Camera-type eye (tissue), 1 donor: ENCODE data around the gene FDX2. TPM values are rescaled to one million over a fixed set of nuclear protein-coding genes. Genes with fewer than 3 reads are reported as not detected.

ENCODE experiments used
- total RNA-seq: library from RNA; depleted of rRNA; stranded (reverse); fragments of >200 nt; gene quantifications from one replicate; pipeline ENCODE4 v1.2.3, GENCODE V29; 2014

FDX2 gene
- 18.5 TPM for total RNA-seq

DNA sequence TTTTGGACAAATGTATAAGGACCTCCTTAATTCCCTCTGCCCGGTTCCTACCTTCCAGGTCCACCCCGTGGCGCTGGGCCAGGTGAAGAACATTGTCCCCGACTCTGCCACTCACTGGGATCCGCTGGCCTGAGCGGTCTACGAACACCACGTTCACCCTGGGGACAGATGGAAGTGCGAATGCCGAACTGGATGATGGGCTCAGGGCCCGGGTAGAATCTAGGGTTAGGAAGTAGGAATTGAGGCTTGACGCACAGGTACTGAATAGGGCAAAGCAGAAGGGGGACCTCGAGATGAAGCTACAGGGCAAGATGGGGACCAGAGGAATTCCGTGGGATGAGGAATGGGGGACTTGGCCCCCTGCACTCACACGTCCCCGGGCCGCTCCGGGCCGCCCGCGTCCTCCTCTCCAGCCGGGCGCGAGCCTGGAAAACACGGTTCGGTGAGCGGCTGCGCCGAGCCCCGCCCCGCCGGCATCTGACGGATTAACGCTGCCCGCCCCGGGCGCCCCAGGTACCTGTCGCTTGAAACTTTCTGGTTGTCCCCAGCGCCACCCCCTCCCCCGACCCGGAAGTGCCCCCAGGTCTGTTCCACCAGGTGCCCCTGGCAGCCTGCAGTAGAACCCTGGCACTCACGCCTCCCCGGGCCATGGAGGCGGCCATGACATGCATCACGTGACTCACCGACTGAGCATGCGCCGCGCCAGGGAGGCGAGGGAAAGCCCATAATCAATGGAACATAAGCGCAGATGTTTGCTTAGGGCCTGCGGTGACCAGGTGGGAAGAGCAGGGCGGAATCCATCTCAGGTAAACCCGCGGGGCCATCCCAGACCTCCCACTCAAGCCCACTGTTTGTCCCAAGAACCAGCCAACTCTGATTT is at the start of gene FDX2:
TSS of gene FDX2 (minus strand) at position 681 of the 880 bp plus-strand sequence. CDS start at position 662, 19 bp downstream.

DNA sequence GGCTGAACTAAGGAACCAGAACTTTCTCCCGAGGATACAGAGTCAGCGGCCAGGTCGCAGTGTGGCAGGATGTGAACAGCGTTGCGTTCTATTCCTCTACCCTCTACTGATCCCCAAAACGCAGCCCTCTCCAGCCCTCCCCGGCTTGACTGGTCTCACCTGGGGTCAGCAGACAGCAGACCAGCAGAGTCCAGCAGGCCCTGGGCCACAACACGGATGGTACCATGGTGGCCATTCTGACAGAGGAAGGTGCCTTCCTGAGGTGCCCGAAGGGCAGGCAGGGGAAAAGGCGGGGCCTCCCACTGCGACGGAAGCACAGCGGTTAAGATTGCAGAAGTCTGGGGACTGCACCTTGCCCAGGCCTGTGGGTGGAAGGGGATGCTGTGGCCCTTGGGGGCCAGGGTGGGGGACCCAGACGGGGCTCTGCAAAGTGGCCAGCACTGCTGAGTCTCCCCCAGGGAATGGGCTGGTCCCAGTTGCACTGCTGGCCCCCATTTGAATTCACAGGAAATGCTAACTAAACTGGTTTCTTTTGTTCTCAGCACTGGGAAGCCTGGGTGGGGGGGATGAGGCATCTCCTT is 23.7 kb upstream of the FDX2 start, which contains the start of gene ICAM3:
TSS of gene ICAM3 (minus strand) at position 245 of the 581 bp plus-strand sequence. CDS start at position 235, 10 bp downstream.

DNA sequence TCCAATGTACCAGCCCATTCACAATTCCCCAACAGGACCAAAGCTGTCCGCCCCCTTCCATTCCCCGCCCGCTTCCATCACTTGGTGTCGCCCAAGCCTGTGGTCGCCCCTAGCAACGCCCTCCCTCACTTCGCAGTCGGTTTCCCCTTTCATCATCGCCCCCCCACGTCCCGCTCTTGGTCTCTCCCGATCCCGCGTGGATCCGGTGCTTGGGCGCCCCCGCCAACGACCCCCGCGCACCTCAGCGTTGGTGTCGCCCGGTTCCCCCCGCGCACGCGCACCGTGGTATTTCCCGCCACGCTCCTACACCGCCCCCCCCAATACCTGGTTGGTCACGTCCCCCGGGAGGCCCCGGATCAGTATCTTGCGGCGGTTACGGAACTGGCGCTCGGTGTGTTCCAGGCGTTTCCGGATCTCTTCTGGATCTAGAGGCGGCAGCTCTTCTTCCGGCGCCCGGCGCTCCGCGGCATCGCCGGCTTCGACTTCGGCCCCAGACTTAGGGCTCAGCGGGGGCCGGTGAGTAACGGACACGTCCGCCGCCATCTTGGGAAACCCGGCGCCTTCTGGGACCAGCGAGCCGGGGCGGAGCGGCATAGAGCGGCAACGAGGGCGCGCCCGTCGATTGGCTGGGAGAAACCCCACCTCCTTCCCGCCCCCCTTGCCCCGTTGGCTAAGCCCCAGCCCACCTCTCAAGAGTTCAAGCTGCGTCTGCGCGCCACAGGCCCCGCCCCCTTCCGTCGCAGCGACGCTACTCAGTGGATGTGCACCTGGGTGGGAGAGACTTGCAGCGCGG is 17.3 kb upstream of the FDX2 start, which contains the start of gene RAVER1:
TSS of gene RAVER1 (minus strand) at position 565 of the 793 bp plus-strand sequence. CDS start at position 543, 22 bp downstream.

DNA sequence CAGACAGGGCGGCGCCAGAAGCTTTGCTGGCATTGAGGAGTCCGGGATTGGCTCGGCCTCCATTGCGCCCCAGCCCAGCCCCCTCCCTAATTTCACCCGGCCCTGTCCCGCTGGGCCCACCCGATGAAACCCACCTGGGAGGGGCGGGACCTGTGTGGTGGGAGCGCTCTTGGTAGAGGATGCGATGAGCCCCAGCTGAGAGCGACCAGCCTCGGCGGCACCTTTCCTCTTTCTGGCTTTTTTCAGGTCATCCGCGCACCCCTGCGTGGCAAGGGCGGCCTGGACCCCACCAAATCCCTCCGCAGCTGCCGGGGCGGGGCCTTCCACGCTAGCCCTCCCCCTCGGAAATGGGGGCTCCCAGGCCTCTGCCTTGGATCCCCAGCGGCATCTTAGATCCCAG is 6.4 kb downstream of the FDX2 start, which contains the start of gene ZGLP1:
TSS of gene ZGLP1 (minus strand) at position 393 of the 400 bp plus-strand sequence.

DNA sequence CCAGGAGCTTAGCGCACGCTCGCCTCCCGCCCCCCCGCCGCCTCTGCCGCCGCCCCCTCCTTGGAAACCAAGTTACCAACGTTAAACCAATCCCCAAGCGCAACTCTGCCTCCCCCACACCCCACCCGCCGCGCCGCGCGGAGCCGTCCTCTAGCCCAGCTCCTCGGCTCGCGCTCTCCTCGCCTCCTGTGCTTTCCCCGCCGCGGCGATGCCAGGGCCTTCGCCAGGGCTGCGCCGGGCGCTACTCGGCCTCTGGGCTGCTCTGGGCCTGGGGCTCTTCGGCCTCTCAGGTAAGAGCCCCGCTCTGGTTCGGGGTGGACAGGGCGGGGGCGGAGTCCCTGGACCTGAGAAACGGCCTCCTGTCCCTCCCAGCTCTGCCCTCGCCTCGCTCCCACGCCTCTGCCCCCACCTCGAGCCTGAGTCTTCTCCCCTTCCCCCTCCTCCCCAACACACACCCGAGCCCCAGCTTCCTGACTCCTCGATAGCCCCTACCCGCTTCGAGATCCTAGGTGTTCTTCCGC is 25.9 kb downstream of the FDX2 start, which contains the start of gene ICAM5:
TSS of gene ICAM5 (plus strand) at position 117 of the 521 bp plus-strand sequence. CDS start at position 209, 92 bp downstream.

DNA sequence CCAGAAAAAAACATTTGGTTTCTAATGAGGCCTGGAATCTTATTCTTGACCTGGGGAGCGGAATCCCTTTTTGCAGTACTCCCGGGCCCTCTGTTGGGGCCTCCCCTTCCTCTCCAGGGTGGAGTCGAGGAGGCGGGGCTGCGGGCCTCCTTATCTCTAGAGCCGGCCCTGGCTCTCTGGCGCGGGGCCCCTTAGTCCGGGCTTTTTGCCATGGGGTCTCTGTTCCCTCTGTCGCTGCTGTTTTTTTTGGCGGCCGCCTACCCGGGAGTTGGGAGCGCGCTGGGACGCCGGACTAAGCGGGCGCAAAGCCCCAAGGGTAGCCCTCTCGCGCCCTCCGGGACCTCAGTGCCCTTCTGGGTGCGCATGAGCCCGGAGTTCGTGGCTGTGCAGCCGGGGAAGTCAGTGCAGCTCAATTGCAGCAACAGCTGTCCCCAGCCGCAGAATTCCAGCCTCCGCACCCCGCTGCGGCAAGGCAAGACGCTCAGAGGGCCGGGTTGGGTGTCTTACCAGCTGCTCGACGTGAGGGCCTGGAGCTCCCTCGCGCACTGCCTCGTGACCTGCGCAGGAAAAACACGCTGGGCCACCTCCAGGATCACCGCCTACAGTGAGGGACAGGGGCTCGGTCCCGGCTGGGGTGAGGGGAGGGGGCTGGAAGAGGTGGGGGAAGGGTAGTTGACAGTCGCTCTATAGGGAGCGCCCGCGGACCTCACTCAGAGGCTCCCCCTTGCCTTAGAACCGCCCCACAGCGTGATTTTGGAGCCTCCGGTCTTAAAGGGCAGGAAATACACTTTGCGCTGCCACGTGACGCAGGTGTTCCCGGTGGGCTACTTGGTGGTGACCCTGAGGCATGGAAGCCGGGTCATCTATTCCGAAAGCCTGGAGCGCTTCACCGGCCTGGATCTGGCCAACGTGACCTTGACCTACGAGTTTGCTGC is 28.7 kb downstream of the FDX2 start, which contains the start of gene ICAM4:
TSS of gene ICAM4 (plus strand) at position 153 of the 935 bp plus-strand sequence. CDS start at position 211, 58 bp downstream.

DNA sequence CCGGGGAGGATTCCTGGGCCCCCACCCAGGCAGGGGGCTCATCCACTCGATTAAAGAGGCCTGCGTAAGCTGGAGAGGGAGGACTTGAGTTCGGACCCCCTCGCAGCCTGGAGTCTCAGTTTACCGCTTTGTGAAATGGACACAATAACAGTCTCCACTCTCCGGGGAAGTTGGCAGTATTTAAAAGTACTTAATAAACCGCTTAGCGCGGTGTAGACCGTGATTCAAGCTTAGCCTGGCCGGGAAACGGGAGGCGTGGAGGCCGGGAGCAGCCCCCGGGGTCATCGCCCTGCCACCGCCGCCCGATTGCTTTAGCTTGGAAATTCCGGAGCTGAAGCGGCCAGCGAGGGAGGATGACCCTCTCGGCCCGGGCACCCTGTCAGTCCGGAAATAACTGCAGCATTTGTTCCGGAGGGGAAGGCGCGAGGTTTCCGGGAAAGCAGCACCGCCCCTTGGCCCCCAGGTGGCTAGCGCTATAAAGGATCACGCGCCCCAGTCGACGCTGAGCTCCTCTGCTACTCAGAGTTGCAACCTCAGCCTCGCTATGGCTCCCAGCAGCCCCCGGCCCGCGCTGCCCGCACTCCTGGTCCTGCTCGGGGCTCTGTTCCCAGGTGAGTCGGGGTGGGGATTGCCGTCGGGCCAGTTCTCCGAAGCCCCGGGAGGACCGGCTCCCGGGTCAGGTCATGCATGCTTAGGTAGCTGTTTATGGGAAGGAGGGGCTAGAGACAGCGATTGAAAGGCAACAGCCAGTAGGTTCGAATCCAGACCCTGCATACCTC is 45.0 kb downstream of the FDX2 start, which contains the start of gene ICAM1:
TSS of gene ICAM1 (plus strand) at position 505 of the 779 bp plus-strand sequence. CDS start at position 545, 40 bp downstream.

Other genes starting within 250 kb of the FDX2 start
- gene SHFL, start 229.7 kb downstream of the FDX2 start, total RNA-seq: 21.2 TPM
- gene ANGPTL6, start 213.3 kb downstream of the FDX2 start, total RNA-seq: 0.88 TPM
- gene PPAN, start 209.7 kb downstream of the FDX2 start, total RNA-seq: 32.8 TPM
- gene P2RY11, start 204.3 kb downstream of the FDX2 start, total RNA-seq: 7.1 TPM
- 149 TPM for gene EIF3G, start 196.1 kb downstream of the FDX2 start, total RNA-seq
- 69.2 TPM for gene DNMT1, start 121.1 kb downstream of the FDX2 start, total RNA-seq
- gene S1PR2, start 84.7 kb downstream of the FDX2 start, total RNA-seq: 8.9 TPM
- 19.0 TPM for gene MRPL4, start 63.8 kb downstream of the FDX2 start, total RNA-seq
- 15.1 TPM for gene ICAM1, start 44.9 kb downstream of the FDX2 start, total RNA-seq
- gene ICAM4, start 29.1 kb downstream of the FDX2 start, total RNA-seq: 0.38 TPM
- 3.4 TPM for gene ICAM5, start 26.1 kb downstream of the FDX2 start, total RNA-seq
- 4.4 TPM for gene ZGLP1, start 6.2 kb downstream of the FDX2 start, total RNA-seq
- gene RAVER1, start 17.5 kb upstream of the FDX2 start, total RNA-seq: 18.9 TPM
- gene ICAM3, start 23.6 kb upstream of the FDX2 start, total RNA-seq: 1.6 TPM
- 84.4 TPM for gene TYK2, start 64.6 kb upstream of the FDX2 start, total RNA-seq
- 109 TPM for gene CDC37, start 87.5 kb upstream of the FDX2 start, total RNA-seq
- gene PDE4A, start 104.5 kb upstream of the FDX2 start, total RNA-seq: 7.6 TPM
- 56.5 TPM for gene KEAP1, start 187.3 kb upstream of the FDX2 start, total RNA-seq
- gene S1PR5, start 201.4 kb upstream of the FDX2 start, total RNA-seq: 1.4 TPM
- gene ATG4D, start 227.9 kb upstream of the FDX2 start, total RNA-seq: 19.4 TPM
- gene KRI1, start 250.0 kb upstream of the FDX2 start, total RNA-seq: 17.2 TPM